ENCODE results near the gene CCR2. TPM values are rescaled to one million over a fixed set of nuclear protein-coding genes. Genes with fewer than 3 reads are reported as not detected.
"Not testable (repeated sequence)": the region's sequence is repeated elsewhere in the genome, so short reads cannot be mapped to it uniquely, and the experiment has no call there.

Gene CCR2
- total RNA-seq, 1 donor from 2014 or later = 3.3 TPM

DNA sequence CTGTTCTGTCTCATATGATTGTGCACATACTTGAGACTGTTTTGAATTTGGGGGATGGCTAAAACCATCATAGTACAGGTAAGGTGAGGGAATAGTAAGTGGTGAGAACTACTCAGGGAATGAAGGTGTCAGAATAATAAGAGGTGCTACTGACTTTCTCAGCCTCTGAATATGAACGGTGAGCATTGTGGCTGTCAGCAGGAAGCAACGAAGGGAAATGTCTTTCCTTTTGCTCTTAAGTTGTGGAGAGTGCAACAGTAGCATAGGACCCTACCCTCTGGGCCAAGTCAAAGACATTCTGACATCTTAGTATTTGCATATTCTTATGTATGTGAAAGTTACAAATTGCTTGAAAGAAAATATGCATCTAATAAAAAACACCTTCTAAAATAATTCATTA lies 21.9 kb downstream of the CCR2 start:
- no peak for DNase-seq (ENCODE audit: low spot score)

- no peak for DNase-seq (ENCODE audit: low spot score)
These were observed 24.6 kb downstream of the CCR2 start for GRCh38 chr3:46378426-46378942.

- no peak for DNase-seq (ENCODE audit: low spot score)
These were observed 26.7 kb downstream of the CCR2 start for GRCh38 chr3:46380471-46381221.

DNA sequence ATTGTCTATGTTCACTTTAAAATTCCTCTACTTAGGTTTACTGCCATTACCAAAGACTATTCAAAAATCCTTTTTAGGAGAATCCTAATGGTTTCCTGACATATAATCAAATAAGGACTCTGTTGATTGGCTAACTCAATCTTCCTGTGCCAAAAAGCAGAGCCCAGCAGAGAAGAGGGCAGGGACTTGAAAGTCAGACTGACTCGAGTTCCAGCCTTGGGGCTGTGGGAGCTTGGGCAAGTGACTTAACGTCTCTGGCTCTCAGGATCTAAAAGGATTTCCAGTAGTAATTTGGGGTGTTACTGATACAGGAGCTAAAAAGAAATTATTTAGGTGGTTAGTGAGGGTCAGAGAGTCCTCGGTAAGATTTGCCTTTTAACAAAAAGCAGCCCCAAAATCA lies 27.7 kb downstream of the CCR2 start:
- DNase-seq (ENCODE audit: low spot score) = no peak

GRCh38 chr3:46383211-46383950 lies 29.5 kb downstream of the CCR2 start:
- no peak for DNase-seq (ENCODE audit: low spot score)

DNA sequence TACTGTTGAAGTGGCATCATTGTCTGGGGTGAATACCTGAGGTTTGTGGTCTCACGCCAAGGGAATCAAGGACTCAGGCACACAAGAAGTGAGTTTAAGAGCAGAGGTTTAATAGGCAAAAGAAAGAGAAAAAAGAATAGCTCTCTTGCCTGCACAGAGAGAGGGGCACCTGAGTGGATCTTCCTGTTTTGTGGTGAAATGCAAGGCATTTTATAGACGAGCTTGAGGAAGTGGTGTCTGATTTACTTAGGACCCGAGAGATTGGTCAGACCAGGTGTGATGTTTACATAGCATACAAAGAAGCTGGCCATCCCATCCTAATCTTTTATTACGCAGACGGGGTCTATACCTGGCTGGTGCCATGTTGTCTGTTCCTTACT lies 30.0 kb downstream of the CCR2 start:
- DNase-seq (ENCODE audit: low spot score) = no peak

GRCh38 chr3:46386205-46386604 lies 32.3 kb downstream of the CCR2 start:
- no peak for DNase-seq (ENCODE audit: low spot score)

GRCh38 chr3:46388847-46389246 lies 34.9 kb downstream of the CCR2 start:
- DNase-seq (ENCODE audit: low spot score) = not testable (repeated sequence)

- DNase-seq (ENCODE audit: low spot score) = no peak
These were observed 35.4 kb downstream of the CCR2 start for GRCh38 chr3:46389306-46389705.

DNA sequence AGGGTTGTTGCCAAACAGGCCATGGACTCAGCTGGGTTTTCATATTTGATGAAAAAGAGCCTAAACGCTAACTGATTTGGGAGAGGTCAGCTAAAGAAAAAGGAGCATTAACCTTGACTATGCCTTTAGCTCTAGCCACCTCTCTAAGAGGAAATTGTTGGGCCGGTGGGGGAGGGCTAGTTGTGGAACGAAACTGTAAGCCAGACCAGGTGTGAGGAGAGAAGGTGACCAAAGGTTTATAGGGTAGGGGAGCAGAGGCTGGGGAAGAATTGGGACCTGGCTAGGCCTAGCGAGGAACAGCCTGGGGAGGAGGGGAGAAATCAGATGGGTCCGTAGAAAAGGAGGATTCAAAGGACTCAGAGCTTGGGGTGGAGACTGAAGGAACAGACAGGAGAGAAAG lies 37.6 kb downstream of the CCR2 start:
- not testable (repeated sequence) for DNase-seq (ENCODE audit: low spot score)

GRCh38 chr3:46393011-46393410 lies 39.1 kb downstream of the CCR2 start:
- no peak for DNase-seq (ENCODE audit: low spot score)

GRCh38 chr3:46393554-46394434 lies 39.9 kb downstream of the CCR2 start:
- no peak for DNase-seq (ENCODE audit: low spot score)

GRCh38 chr3:46395210-46395661 lies 41.3 kb downstream of the CCR2 start:
- DNase-seq (ENCODE audit: low spot score) = no peak

- no peak for DNase-seq (ENCODE audit: low spot score)
These were observed 42.0 kb downstream of the CCR2 start for GRCh38 chr3:46395766-46396530.

- no peak for DNase-seq (ENCODE audit: low spot score)
These were observed 43.2 kb downstream of the CCR2 start for GRCh38 chr3:46397111-46397510.

- DNase-seq (ENCODE audit: low spot score) = no peak
These were observed 44.5 kb downstream of the CCR2 start for GRCh38 chr3:46398186-46398955.

DNA sequence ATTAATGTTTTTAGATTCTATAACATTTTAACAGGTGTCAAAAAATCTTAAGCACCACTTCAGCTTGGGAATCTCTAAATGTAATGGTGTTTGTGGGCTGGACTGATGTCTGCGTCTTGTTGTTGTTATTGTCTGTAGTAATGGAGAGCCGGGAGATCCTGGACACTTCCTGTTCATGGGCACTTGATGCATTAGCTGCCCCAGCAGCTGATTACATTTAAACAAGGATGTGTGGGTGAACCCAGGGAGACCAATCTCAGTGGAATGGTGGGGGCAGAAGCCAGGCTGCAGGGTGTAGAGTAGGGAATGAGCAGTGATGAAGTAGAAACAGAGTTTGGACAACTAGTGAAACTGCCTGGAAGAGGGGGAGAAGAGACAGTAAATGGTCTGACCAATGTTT lies 45.2 kb downstream of the CCR2 start:
- DNase-seq (ENCODE audit: low spot score) = no peak

GRCh38 chr3:46399557-46399956 lies 45.6 kb downstream of the CCR2 start:
- DNase-seq (ENCODE audit: low spot score) = no peak

DNA sequence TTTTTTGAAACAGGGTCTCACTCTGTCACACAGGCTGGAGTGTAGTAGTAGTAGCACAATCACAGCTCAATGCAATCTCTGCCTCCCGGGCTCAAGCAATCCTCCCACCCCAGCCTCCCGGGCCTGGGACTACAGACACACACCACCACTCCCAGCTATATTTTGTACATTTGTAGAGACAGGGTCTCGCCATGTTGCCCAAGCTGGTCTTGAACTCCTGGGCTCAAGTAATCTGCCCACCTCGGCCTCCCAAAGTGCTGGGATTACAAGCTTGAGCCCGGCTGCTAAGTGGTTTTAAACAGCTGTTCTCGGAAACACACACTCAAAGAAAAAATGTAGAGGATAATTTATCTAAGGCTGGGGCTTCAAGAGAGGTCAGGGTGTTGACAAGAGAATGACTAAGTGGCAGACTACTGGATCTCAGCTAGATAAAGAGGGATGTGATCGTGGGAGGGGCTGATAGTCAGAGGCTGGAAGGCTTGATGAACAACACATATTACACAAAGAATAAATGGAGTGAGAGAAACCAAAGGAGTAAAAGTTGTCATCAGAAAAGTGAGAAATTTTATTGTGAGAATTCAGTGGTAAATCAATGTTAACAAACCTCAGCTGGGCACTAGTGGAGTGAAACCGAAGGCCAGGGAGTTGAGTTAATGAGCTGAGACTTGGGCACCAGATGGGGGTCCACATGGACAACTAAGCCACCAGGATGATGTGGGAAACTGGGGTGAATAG lies 46.3 kb downstream of the CCR2 start:
- DNase-seq (ENCODE audit: low spot score) = no peak

All from mesenteric fat pad (tissue), 1 donor.